H1 (cell line): ENCODE measurements around the gene FCN3. TPM values are rescaled to one million over a fixed set of nuclear protein-coding genes. Genes with fewer than 3 reads are reported as not detected.

Source experiments
- CTCF ChIA-PET: fragments of 300-600 bp; sonication (Branson Sonifier 250); formaldehyde crosslinking; loops from one replicate; lab custom pipeline; 2021; ENCODE audit not compliant: partially characterized antibody; lab: Charles Lee
- POLR2A ChIA-PET: fragments of 300-600 bp; sonication (Branson Sonifier 250); formaldehyde crosslinking; loops from one replicate; lab custom pipeline; 2021; ENCODE audit warnings: inconsistent platforms; ENCODE audit not compliant: partially characterized antibody; lab: Charles Lee
- DNase-seq, 2 experiments: peaks; one replicate each; pipeline versions ENCODE4 v3.0.0 to v3.0.0-alpha.2; 2010 to 2022; ENCODE audit warnings: low spot score in 2 of 2, low read depth in 1 of 2, mixed read lengths in 1 of 2
- FAIRE-seq: peaks from 2 replicates; lab custom pipeline; 2011; peaks lifted over from hg19 to GRCh38; lab: Jason Lieb, UNC
- H2AFZ ChIP-seq: 2 replicates; pipeline ENCODE4 v1.8.1; 2012; ENCODE audit warnings: low read length, inconsistent platforms
- H2AK5ac ChIP-seq: 2 replicates; pipeline ENCODE4 v1.6.1; 2013; ENCODE audit warnings: low read depth, low read length
- H2BK120ac ChIP-seq: replicated peaks from 2 replicates; pipeline ENCODE3; 2013; ENCODE audit warnings: low read depth, low read length, inconsistent platforms
- H2BK12ac ChIP-seq: 2 replicates; pipeline ENCODE4 v1.6.1; 2013; ENCODE audit warnings: low read depth, low read length
- H2BK15ac ChIP-seq: 2 replicates; pipeline ENCODE4 v1.6.1; 2013; ENCODE audit warnings: low read length
- H2BK20ac ChIP-seq: 2 replicates; pipeline ENCODE4 v1.6.1; 2013; ENCODE audit warnings: low read length
- H2BK5ac ChIP-seq: 2 replicates; pipeline ENCODE4 v1.6.1; 2013; ENCODE audit warnings: low read depth, low read length
- H3K14ac ChIP-seq: 2 replicates; pipeline ENCODE4 v1.6.1; 2013; ENCODE audit warnings: inconsistent platforms; ENCODE audit not compliant: insufficient read length
- H3K18ac ChIP-seq: 2 replicates; pipeline ENCODE4 v1.6.1; 2013; ENCODE audit warnings: low read length; ENCODE audit errors: extremely low read depth
- H3K23ac ChIP-seq: 2 replicates; pipeline ENCODE4 v1.6.1; 2013; ENCODE audit warnings: inconsistent platforms; ENCODE audit not compliant: insufficient read length
- H3K23me2 ChIP-seq: 2 replicates; pipeline ENCODE4 v1.6.1; 2013; ENCODE audit warnings: low read depth, low read length
- H3K27ac ChIP-seq: 2 replicates; pipeline ENCODE4 v1.6.1; 2011; ENCODE audit warnings: low read depth, low read length, inconsistent platforms
- H3K27me3 ChIP-seq, 4 experiments: replicated peaks in 1 of 4; 1 replicate in 1 of 4; 2 replicates in 3 of 4; pipeline versions ENCODE4 v1.6.1 to v1.8.1; 2011 to 2013; ENCODE audit warnings: low read length in 3 of 4, mild to moderate bottlenecking in 3 of 4, inconsistent platforms in 2 of 4, mixed read lengths in 2 of 4, moderate library complexity in 1 of 4; ENCODE audit not compliant: control insufficient read depth in 3 of 4, insufficient read depth in 3 of 4; ENCODE audit errors: extremely low read depth in 1 of 4
- H3K36me3 ChIP-seq, 4 experiments: 2 replicates each; pipeline versions ENCODE4 v1.6.1 to v1.8.1; 2011 to 2013; ENCODE audit warnings: mild to moderate bottlenecking in 4 of 4, low read length in 3 of 4, moderate library complexity in 2 of 4, control low read depth in 1 of 4, inconsistent platforms in 1 of 4; ENCODE audit not compliant: insufficient read depth in 4 of 4, control insufficient read depth in 2 of 4
- H3K4ac ChIP-seq: replicated peaks from 2 replicates; pipeline ENCODE3; 2013; ENCODE audit warnings: low read length, low read depth, mixed read lengths, inconsistent platforms; ENCODE audit not compliant: insufficient read length
- H3K4me1 ChIP-seq, 4 experiments: replicated peaks in 1 of 4; 1 replicate in 1 of 4; 2 replicates in 3 of 4; pipeline versions ENCODE4 v1.6.1 to v1.8.1; 2011 to 2013; ENCODE audit warnings: low read length in 3 of 4, inconsistent platforms in 2 of 4, mixed read lengths in 1 of 4; ENCODE audit not compliant: insufficient read depth in 4 of 4, control insufficient read depth in 3 of 4
- H3K4me2 ChIP-seq, 2 experiments: 2 replicates each; pipeline versions ENCODE4 v1.6.1 to v1.8.1; 2011 to 2013; ENCODE audit warnings: low read depth in 2 of 2, low read length in 2 of 2, control low read depth in 1 of 2, inconsistent platforms in 1 of 2, mild to moderate bottlenecking in 1 of 2; ENCODE audit not compliant: insufficient read depth in 1 of 2
- H3K4me3 ChIP-seq, 4 experiments: fragments of 200-600, 300-600 bp in 1 of 4; sonication (generic), shearing (Covaris generic), sonication (Bioruptor Twin) in 1 of 4; 2 replicates each; pipeline versions ENCODE4 v1.5.1 to v1.8.1; 2011 to 2016; ENCODE audit warnings: low read length in 4 of 4, low read depth in 3 of 4, control low read depth in 2 of 4, inconsistent platforms in 2 of 4, mild to moderate bottlenecking in 2 of 4, mixed read lengths in 1 of 4, moderate library complexity in 1 of 4; ENCODE audit not compliant: insufficient read depth in 2 of 4; ENCODE audit errors: extremely low read depth in 1 of 4
- H3K56ac ChIP-seq: replicated peaks from 2 replicates; pipeline ENCODE3; 2013; ENCODE audit warnings: low read depth, mild to moderate bottlenecking, mixed read lengths, low read length, inconsistent platforms; ENCODE audit not compliant: insufficient read length
- H3K79me1 ChIP-seq: 2 replicates; pipeline ENCODE4 v1.6.1; 2013; ENCODE audit warnings: low read depth, low read length, control low read depth
- H3K79me2 ChIP-seq, 2 experiments: 2 replicates each; pipeline versions ENCODE4 v1.6.1 to v1.8.1; 2012 to 2013; ENCODE audit warnings: low read length in 2 of 2, mild to moderate bottlenecking in 2 of 2, inconsistent platforms in 1 of 2; ENCODE audit not compliant: insufficient read depth in 2 of 2, control insufficient read depth in 1 of 2
- H3K9ac ChIP-seq, 4 experiments: replicated peaks in 1 of 4; 1 replicate in 1 of 4; 2 replicates in 3 of 4; pipeline versions ENCODE4 v1.6.1 to v1.8.1; 2011 to 2013; ENCODE audit warnings: low read depth in 3 of 4, low read length in 3 of 4, control low read depth in 2 of 4, mild to moderate bottlenecking in 2 of 4, moderate library complexity in 2 of 4, inconsistent platforms in 1 of 4; ENCODE audit errors: extremely low read depth in 1 of 4
- H3K9me3 ChIP-seq, 2 experiments: 2 replicates each; pipeline versions ENCODE4 v1.6.1 to v1.8.1; 2012 to 2013; ENCODE audit warnings: mild to moderate bottlenecking in 2 of 2, moderate library complexity in 2 of 2, control low read depth in 1 of 2, inconsistent platforms in 1 of 2, low read depth in 1 of 2, low read length in 1 of 2, mixed read lengths in 1 of 2; ENCODE audit not compliant: insufficient read depth in 2 of 2
- H4K20me1 ChIP-seq, 2 experiments: replicated peaks in 1 of 2; 2 replicates each; pipeline versions ENCODE3 to v1.8.1; 2011 to 2013; ENCODE audit warnings: inconsistent platforms in 2 of 2, low read length in 2 of 2, mild to moderate bottlenecking in 1 of 2; ENCODE audit not compliant: insufficient read depth in 2 of 2, control insufficient read depth in 1 of 2
- H4K5ac ChIP-seq: 2 replicates; pipeline ENCODE4 v1.6.1; 2013; ENCODE audit warnings: low read length, low read depth, mixed read lengths, inconsistent platforms; ENCODE audit not compliant: insufficient read length
- H4K8ac ChIP-seq: 2 replicates; pipeline ENCODE4 v1.8.0; 2013; ENCODE audit warnings: mild to moderate bottlenecking, moderate library complexity, low read length, inconsistent platforms; ENCODE audit not compliant: insufficient read depth; ENCODE audit errors: extremely low read depth
- H4K91ac ChIP-seq: replicated peaks from 2 replicates; pipeline ENCODE3; 2013; ENCODE audit warnings: low read length, mixed read lengths, inconsistent platforms; ENCODE audit not compliant: insufficient read length
- CTCF ChIP-seq, 3 experiments: IDR thresholded peaks; 1 replicate in 2 of 3; 2 replicates in 1 of 3; pipeline versions ENCODE4 v1.5.1 to v1.6.1; 2011; ENCODE audit warnings: low read length in 3 of 3, mild to moderate bottlenecking in 3 of 3, inconsistent platforms in 2 of 3, low read depth in 1 of 3, moderate library complexity in 1 of 3; ENCODE audit not compliant: insufficient read depth in 1 of 3; ENCODE audit errors: control extremely low read depth in 1 of 3
- JUND ChIP-seq: IDR thresholded peaks from 2 replicates; pipeline ENCODE4 v1.6.1; 2011; ENCODE audit warnings: mild to moderate bottlenecking, improper control_type of control experiment, low read length
- KDM1A ChIP-seq: fragments of 200-600, 300-600 bp; sonication (generic); IDR thresholded peaks from 2 replicates; pipeline ENCODE4 v1.7.1; 2016; ENCODE audit warnings: mild to moderate bottlenecking, low read length, borderline replicate concordance
- RAD21 ChIP-seq, 2 experiments: IDR thresholded peaks in 1 of 2; conservative IDR thresholded peaks in 1 of 2; 2 replicates each; pipeline ENCODE4 v1.6.1; 2011; ENCODE audit warnings: low read depth in 2 of 2, low read length in 2 of 2, improper control_type of control experiment in 1 of 2, inconsistent platforms in 1 of 2, mild to moderate bottlenecking in 1 of 2, moderate library complexity in 1 of 2
- RNF2 ChIP-seq: fragments of 200-900, 300-1000 bp; sonication (generic); IDR thresholded peaks from 2 replicates; pipeline ENCODE4 v1.7.1; 2016; ENCODE audit warnings: borderline replicate concordance, low read depth, mild to moderate bottlenecking, antibody characterized with exemption, low read length; ENCODE audit not compliant: poor library complexity, severe bottlenecking; ENCODE audit errors: missing control alignments
- SUZ12 ChIP-seq: fragments of 200-600 bp; sonication (generic); IDR thresholded peaks from 2 replicates; pipeline ENCODE4 v1.6.1; 2012; ENCODE audit warnings: mild to moderate bottlenecking, inconsistent platforms, low read length, moderate library complexity, mixed read lengths
- WGBS, 2 experiments: shearing (Covaris generic) in 1 of 2; methylation state at CpG; one replicate each; pipeline versions ENCODE4 v1.1.6 to v1.1.7; 2013 to 2015; ENCODE audit warnings: low lambda C conversion rate in 2 of 2, mixed read lengths in 2 of 2, inconsistent platforms in 1 of 2, low coverage in 1 of 2, missing lambda C conversion rate in 1 of 2; ENCODE audit not compliant: insufficient replicate concordance in 2 of 2, insufficient coverage in 1 of 2, insufficient read length in 1 of 2; ENCODE audit errors: extremely low coverage in 1 of 2, missing lambda C conversion rate in 1 of 2; 5-methylcytosine and 5-hydroxymethylcytosine counted together
- polyA plus RNA-seq, 7 experiments: library from polyadenylated mRNA; depleted of rRNA in 3 of 7; stranded (reverse) in 5 of 7; unstranded in 2 of 7; fragments of >200 nt in 5 of 7; fragments of 200-250 nt in 2 of 7; gene quantifications; 1 replicate in 5 of 7; 2 replicates in 1 of 7; 4 replicates in 1 of 7; pipeline versions ENCODE4 v1.2.1 to v1.2.3, GENCODE V29; 2011 to 2013; ENCODE audit warnings: missing spikeins in 2 of 7, mixed read lengths in 2 of 7
- total RNA-seq: library from RNA; stranded (reverse); fragmentation: NEBNext Ultra II Directional; extraction: Animal tissue kit (Norgen Biotek cat#: 25700); gene quantifications from 2 replicates; pipeline ENCODE4 v1.2.1, GENCODE V29; 2021

FCN3 gene
- total and polyA plus RNA-seq, 2 of the 8 experiments (the other 6 are each of a cell fraction or from before 2014, with no cell fraction given) = 0.30 to 0.57 TPM

- H3K23ac ChIP-seq = no peak overlapping the region
- no peak overlapping the region for H2AFZ ChIP-seq
- H2BK15ac ChIP-seq = no peak overlapping the region
- H4K91ac ChIP-seq = no peak overlapping the region
- H2BK20ac ChIP-seq = no peak overlapping the region
- no peaks in the 10 kb centered on the region for H3K79me1 ChIP-seq
- FAIRE-seq = peak; percentile 97
- H3K4ac ChIP-seq = no peak overlapping the region
- peaks cover 0 to under 1% of the 10 kb centered on the region in 2 experiments for H4K20me1 ChIP-seq
- H4K8ac ChIP-seq = no peak overlapping the region
- no peaks in the 10 kb centered on the region for H3K36me3 ChIP-seq
- no peak overlapping the region for H2BK12ac ChIP-seq
- H3K27me3 ChIP-seq = no peaks in the 10 kb centered on the region
- no peak overlapping the region for H3K27ac ChIP-seq
- peak overlapping the region in 1 of 2 experiments; percentile 44; a peak in 2 of 4 replicates for H3K4me2 ChIP-seq
- H2BK5ac ChIP-seq = no peak overlapping the region
- H3K14ac ChIP-seq = no peak overlapping the region
- H2BK120ac ChIP-seq = no peak overlapping the region
- no peak overlapping the region for H3K4me3 ChIP-seq
- H2AK5ac ChIP-seq = no peak overlapping the region
- POLR2A ChIA-PET = interaction anchor here (1.6 to 3.5 kb wide), 3 partner anchors 50 to 87 kb away, joined by 3 to 8 read pairs (median 5); no protein-coding TSS in a partner anchor
- no peaks in the 10 kb centered on the region for H3K9me3 ChIP-seq
- 0 out of 2 replicates have a peak overlapping the region, but pooled peaks have one; percentile 81 for H3K18ac ChIP-seq
- H3K56ac ChIP-seq = no peak overlapping the region
- H3K79me2 ChIP-seq = no peaks in the 10 kb centered on the region
- CTCF ChIA-PET = interaction anchor here (0.7 to 18.9 kb wide), 31 partner anchors 8 to 276 kb away, joined by 3 to 625 read pairs (median 5); partner anchors contain the start of genes CD164L2, FCN3 and MAP3K6
- H3K23me2 ChIP-seq = peaks cover 13% of the 10 kb centered on the region
- no peak overlapping the region for H4K5ac ChIP-seq
- DNase-seq = peak in 1 of 2 experiments; percentile 94
- WGBS, 2 experiments = 39% methylated on average over 5 of the region's 5 CpGs; no CpG with 5 or more reads in 1 of the 2 experiments
- H3K4me1 ChIP-seq = peaks cover 2 to 17% (median 11%) of the 10 kb centered on the region in 4 experiments
- no peak overlapping the region for H3K9ac ChIP-seq
- TF ChIP-seq CTCF (IDR thresholded peaks at IDR 0.05; ENCODE audit: control extremely low read depth in 1 of 3, insufficient read depth in 1 of 3, low read depth in 1 of 3, low read length in 3 of 3) (peak; percentile 75 to 97 (median 95)), RAD21 (IDR thresholded peaks at IDR 0.05 in 1 of 2, conservative IDR thresholded peaks at IDR 0.05 in 1 of 2; ENCODE audit: low read depth in 2 of 2, low read length in 2 of 2) (peak; percentile 82 to 85), KDM1A (no peak), JUND (peak; percentile 39; the same call in 1 of the 2 replicates), SUZ12 (no peak), RNF2 (no peak)
Observed at GRCh38 chr1:27388337-27389005, 13.8 kb upstream of the FCN3 start.
